GM21576 (cell line): ENCODE data around the gene COL1A1.

Source experiments
- ATAC-seq: cut with Tn5 transposase; IDR thresholded peaks from one replicate; pipeline ENCODE4 v1.9.1; 2021; ENCODE audit warnings: mild to moderate bottlenecking, moderate library complexity; ENCODE audit not compliant: unreplicated experiment

COL1A1 gene

DNA sequence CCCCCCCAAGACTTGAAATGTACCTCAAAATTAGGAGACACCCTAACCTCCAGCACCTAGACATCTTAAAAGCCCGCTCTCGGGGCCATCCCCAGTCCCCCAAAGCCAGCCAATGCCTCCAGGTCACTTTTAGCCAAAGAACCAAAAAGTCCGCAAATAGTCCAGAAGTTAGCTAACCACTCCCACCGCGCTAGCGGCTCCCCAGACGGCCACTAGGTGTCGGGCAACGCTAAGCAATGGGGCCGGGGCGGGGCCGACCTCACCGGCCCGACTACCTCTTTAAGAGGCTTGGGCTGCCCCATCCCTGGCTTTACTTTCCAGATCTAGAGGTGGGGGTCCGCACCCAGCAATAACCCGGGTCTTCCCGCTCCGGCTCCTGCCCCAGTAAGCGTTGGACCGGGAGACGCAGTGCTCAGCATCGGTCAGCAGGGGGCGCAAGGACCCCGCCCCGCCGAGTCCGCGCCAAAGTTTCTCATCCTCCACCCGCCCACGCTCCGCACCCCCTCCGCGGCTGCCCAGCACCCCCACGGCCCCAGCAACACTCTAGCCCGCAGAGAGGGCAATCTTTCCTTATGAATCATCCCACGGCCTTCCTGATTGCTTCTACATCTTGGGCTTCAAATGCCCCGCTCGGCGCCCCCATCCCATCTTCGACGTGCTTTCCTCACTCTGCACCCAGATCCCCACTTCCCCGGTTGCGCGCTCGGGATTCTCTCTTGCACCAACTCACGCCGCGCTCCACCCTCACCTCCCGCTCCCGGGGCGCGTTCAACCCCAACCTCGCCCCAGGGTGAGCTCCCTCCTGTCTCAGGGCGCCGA, 765 bp downstream of the COL1A1 start:
- ATAC-seq = peak; percentile 64

DNA sequence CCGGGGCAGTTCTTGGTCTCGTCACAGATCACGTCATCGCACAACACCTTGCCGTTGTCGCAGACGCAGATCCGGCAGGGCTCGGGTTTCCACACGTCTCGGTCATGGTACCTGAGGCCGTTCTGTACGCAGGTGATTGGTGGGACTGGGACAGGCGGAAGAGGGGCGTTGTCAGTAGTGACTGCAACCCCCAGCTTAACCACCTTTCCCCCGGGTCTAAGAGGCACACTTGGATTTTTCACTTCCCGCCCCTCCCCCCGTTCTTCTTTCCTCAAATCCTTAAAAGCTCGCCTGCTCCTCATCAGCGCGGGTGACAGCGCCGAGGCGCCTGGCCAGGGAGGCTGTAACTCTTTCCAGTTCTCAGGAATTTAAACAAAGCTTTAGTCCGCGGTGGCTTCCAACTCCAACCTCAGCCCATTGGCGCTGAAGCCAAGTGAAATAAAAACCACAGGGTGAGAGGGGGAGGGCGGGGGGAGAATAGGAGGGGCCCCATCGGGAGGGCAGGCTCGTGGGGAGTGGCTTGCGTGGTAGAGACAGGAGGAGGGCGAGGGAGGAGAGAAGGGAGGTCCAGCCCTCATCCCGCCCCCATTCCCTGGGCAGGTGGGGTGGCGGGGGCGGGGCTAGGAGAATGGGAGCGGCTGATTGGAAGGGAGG, 1.5 kb downstream of the COL1A1 start:
- ATAC-seq = no peak

DNA sequence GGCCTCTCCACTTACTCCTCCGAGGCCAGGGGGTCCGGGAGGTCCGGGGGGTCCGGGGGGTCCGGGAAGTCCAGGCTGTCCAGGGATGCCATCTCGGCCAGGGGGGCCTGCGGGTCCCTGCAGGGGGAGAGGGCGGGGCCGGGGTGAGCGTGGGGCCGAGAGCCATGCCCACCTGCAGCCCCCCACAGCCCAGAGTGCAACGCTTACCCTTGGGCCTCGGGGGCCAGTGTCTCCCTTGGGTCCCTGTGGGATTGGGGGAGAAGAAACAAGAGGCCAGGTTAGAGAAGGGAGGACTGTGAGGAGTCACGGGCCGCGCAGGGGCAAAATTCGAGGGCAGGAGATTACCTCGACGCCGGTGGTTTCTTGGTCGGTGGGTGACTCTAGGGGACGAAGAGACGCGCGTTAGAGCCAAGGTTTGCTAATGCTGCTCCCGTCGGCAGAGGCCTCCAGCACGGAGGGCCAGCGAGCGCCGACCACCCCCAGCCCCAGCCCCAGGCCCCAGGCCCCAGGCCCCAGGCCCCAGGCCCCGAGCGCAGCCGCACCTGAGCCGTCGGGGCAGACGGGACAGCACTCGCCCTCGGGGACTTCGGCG, 2.1 kb downstream of the COL1A1 start:
- no peak for ATAC-seq

DNA sequence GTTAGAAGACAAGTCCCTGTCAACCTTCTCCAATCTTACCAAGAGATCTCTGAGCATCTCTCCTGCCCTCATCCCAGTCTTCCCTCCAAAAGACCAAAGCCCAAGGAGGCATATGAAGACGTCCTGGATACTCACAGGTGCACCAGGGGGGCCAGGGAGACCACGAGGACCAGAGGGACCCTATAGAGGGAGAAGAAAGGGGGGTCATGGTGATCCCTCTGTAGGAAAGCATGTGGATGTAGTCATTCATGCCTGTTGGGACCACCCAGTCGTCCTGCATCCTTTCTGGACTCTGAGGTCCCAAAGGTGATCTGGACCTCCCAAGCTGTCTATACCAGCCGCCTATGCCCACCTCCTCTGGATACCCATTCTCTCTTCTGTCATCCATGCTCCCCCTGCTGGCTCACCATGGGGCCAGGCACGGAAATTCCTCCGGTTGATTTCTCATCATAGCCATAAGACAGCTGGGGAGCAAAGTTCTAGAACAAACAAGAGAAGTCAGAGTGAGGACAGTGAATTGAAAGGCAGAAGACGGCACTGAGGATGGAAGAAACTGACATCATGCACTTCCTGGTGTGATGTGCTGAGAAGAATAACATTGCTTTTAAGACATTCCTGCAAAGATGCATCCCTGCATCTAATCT, 3.3 kb downstream of the COL1A1 start:
- no peak for ATAC-seq

DNA sequence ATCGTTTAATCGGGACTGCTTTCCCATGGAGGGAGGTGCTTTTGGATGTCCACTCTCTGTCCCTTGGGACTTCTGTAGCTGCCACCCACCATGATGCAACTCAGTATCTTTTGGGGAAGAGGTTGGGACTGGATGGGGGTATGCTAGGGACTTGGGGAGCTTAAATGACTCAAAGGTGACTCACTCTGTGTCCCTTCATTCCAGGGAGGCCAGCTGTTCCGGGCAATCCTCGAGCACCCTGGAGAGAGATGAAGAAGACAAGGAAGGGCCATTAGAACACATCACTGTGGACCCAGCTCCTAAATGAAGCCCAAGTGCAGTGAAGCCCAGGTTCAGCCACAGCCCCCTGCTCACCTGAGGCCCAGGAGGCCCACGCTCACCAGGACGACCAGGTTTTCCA, 4.6 kb downstream of the COL1A1 start:
- ATAC-seq = no peak

- ATAC-seq = no peak
Measured at GRCh38 chr17:50196036-50196435, 5.4 kb downstream of the COL1A1 start.

GRCh38 chr17:50194934-50195865, 6.2 kb downstream of the COL1A1 start:
- ATAC-seq = no peak

DNA sequence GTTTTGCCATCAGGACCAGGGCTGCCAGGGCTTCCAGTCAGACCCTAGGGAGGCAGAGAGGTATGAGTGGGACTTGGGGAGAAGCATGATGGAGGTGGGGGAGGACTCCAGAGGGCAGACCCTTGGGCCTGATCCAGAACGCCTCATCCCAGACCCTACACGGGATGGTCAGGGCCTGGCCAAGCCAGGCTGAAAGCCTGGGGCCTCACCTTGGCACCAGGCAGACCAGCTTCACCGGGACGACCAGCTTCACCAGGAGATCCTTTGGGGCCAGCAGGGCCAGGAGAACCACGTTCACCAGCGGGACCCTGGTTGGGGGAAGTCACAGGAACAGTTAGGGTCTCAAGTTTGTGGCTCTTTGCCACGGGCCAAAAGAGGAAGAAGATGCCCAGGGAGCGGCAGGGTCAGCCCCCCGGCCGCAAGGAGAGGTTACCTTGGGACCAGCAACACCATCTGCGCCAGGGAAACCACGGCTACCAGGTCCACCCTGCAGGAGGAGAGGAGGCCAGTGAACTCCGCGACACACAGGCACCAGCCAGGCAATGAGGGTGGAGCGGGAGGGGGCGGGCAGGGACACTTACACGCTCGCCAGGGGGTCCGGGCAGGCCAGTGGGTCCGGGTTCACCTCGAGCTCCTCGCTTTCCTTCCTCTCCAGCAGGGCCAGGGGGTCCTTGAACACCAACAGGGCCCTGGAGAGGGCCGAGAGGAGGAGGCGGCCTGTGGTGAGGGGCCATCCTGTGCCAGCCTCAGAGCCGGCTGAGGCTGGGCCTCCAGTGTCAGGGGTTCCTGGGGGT, 7.1 kb downstream of the COL1A1 start:
- ATAC-seq = no peak

- no peak for ATAC-seq
Measured at GRCh38 chr17:50192618-50193291, 8.7 kb downstream of the COL1A1 start.

- ATAC-seq = no peak
Measured at GRCh38 chr17:50192144-50192617, 9.2 kb downstream of the COL1A1 start.

DNA sequence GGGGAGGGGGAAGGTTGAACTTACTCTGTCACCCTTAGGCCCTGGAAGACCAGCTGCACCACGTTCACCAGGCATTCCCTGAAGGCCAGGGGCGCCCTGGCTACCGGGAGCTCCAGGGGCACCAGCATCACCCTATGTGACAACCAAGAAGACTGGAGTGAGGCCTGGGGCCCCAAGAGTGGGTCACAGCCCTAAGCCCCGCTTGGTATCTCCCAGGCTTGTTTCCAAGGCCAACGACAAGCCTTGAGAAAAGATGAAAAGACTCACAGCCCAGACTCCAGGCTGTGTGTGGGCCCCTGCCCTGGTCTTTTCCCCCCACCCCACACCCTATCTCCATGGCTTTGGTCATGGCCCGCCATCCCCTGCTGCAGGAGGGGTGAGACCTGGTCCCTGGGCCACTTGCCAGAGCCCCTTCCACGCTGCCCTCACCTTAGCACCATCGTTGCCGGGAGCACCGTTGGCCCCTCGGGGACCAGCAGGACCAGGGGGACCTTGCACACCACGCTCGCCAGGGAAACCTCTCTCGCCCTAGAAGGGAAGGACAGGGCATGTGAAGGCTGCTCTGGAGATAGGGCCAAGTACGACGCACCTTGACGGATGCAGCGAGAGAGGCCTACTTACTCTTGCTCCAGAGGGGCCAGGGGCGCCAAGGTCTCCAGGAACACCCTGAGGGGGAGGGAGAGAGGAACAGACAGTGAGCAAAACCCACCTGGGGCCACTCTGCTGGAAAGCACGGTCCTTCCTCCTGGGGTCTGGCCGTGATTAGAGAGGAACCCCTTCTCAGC, 9.9 kb downstream of the COL1A1 start:
- no peak for ATAC-seq

- no peak for ATAC-seq
Measured at GRCh38 chr17:50190603-50191358, 10.7 kb downstream of the COL1A1 start.

DNA sequence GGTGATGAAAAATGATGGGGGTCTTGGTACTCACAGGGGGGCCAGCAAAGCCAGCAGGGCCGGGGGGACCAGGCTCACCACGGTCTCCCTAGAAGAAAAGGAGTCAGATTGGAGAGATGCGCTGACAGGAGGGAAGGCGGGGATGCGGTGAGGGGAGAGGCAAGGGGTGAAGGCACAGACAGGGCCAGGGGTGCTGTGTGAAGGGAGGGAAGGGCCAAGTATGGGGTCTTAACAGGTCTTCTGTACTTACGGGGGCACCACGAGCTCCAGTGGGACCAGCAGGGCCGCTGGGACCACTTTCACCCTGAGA, 11.2 kb downstream of the COL1A1 start:
- ATAC-seq = no peak

DNA sequence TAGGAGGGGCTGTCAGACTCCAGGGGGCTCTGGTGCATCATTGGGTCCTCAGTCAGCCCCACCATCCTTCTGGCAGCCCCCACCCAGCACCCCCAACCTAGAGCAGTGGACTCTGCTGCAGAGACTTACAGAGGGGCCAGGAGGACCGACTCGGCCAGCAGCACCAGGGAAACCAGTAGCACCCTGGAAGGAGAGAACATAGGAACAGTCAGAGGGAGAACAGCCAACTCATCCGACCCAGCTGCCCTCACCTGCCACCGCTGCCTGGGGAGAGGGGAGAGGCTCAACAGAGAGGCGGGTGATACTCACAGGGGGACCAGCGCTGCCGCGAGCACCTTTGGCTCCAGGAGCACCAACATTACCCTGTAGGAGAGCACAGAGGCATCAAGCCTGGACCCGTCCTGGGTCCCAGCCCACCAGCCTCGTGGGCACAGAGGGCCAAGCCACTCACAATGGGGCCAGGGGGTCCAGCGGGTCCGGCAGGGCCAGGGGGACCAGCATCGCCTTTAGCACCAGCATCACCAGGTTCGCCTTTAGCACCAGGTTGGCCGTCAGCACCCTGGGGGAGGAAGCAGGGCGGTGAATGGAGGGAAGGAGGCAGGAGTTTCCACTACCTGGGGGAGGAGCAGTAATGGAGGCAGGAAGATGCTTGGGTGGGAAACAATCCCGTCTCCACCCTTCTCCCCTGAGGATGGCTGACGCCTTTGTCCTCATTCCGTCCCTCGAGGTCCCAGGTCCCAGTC, 11.7 kb downstream of the COL1A1 start:
- ATAC-seq = no peak

- ATAC-seq = no peak
Measured at GRCh38 chr17:50188921-50189549, 12.4 kb downstream of the COL1A1 start.

- ATAC-seq = no peak
Measured at GRCh38 chr17:50188531-50188920, 12.9 kb downstream of the COL1A1 start.
